Stimulated activated CD4-positive, alpha-beta T cell treated with anti-CD3 and anti-CD28 coated beads, Interleukin-4, amount 100 ng/mL, for 24 hours (primary cell): ENCODE results near the gene ZNF574.

Source experiments
- DNase-seq: peaks from one replicate; pipeline ENCODE4 v3.0.0-alpha.2; 2020

The ZNF574 gene

DNA sequence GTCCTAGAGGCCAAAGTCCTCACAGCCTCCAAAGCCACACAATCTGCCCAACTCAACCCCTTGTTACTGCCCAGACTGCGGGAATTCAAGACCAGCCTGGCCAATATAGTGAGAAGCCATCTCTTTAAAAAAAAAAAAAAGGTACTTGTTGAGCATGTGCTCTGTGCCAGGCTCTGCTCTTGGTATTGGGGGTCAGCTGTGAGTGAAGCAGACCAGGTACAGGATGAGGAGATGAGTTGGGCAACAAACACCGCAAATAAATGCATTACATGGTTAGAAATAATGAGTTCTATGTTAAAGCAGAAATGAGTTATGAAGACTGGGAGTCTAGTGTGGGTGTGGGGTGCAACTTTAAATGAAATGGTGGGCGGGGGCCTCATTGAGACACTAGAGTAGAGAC is 15.8 kb upstream of the ZNF574 start:
- no peak for DNase-seq

- no peak for DNase-seq
Observed at GRCh38 chr19:42062381-42062780, 13.6 kb upstream of the ZNF574 start.

DNA sequence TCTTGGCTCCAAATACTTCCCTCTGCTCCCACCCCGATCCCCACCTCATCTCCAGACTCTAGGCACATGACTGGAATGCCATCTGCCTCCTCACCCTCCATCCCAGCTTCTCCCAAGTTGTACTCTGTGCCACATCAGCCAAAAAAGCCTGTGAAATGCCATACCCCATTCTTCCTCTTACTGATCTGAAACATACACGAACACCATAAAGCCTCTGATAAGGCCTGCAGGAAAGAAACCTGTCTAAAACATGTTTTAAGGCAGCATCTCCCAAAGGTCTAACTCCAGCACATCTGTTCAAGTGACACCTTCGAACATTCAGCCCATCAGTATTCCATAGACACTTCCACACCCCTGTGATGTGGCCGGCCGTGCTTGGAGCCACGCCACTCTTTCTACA is 11.5 kb upstream of the ZNF574 start:
- DNase-seq = no peak

DNA sequence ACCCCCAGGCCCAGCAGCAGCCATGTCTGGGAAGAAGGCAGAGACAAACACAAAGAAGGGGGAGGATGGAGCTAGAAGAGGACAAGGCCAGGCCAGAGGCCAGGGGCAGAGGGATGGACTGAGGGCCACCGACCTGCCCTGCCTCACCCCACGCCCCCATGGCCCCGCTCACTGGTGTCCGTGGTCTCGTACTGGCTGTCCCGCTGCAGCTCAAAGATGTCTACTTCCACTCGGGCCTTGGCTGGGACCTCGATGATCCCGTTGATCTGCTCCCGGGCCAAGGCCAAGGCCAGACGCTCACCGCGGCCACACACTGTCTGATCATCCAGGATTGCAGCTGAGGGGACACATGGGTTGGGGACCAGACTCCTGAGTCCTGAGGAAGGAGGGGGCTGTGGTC is 10.9 kb upstream of the ZNF574 start:
- no peak for DNase-seq

GRCh38 chr19:42065511-42065910 is 10.5 kb upstream of the ZNF574 start:
- DNase-seq = no peak

DNA sequence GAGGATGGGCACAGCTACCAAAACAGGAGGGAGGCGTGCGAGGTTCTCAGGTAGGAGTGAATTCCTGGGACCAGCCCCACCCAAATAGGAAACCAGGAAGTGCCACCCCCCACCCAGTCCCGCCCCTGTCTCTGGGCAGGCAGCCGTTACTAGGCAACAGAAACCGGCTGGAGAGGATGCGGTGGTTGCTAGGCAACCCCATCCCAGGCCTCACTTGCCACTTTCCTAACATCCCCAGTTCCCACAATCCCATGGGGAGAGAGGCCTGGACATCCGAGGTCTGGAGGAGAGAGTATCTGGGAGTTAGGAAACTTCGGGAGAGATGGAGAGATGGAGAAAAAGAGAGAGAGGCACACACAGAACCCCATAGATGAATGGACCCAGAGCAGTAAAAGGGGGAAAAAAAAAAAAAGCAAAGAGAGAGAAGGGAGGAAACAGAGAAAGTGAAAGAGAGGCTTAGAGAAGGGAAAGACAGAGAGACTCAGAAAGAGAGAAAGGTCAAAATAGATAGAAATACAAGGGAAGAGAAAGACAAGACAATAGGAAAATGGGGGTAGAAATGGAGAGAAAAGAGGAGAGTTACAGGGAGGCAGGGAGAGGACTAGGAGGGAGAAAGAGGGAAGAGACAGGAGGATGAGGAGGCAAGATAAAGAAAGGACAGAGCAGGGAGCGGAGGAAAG is 9.8 kb upstream of the ZNF574 start:
- DNase-seq = no peak

DNA sequence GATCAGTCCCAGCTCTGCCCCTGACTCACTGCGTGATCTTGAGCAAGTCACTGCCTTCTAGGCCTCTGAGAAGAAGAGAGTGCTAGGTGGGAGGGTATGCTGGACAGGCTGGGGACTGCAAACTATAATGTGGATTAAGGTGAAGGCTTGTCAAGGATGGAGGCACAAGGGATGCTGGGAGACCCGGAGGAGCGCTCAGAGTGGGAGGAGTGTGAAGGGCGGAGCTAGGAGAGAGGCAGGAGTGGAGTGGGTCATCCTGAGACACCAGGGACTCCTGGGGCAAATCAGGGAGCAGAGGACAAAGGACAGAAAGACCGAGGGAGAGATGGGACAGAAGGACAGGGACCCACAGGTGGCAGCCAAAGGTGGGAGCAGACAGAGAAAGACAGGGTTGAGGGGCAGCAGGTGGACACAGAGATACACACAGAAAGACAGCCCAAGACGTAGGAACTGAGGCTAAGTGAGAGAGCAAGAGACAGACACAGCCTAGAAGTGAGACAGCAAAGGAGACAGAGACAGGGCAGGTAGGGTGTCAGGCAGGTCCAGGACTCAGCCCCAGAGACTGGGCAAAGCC is 8.6 kb upstream of the ZNF574 start:
- no peak for DNase-seq

- no peak for DNase-seq
Observed at GRCh38 chr19:42068361-42068755, 7.6 kb upstream of the ZNF574 start.

DNA sequence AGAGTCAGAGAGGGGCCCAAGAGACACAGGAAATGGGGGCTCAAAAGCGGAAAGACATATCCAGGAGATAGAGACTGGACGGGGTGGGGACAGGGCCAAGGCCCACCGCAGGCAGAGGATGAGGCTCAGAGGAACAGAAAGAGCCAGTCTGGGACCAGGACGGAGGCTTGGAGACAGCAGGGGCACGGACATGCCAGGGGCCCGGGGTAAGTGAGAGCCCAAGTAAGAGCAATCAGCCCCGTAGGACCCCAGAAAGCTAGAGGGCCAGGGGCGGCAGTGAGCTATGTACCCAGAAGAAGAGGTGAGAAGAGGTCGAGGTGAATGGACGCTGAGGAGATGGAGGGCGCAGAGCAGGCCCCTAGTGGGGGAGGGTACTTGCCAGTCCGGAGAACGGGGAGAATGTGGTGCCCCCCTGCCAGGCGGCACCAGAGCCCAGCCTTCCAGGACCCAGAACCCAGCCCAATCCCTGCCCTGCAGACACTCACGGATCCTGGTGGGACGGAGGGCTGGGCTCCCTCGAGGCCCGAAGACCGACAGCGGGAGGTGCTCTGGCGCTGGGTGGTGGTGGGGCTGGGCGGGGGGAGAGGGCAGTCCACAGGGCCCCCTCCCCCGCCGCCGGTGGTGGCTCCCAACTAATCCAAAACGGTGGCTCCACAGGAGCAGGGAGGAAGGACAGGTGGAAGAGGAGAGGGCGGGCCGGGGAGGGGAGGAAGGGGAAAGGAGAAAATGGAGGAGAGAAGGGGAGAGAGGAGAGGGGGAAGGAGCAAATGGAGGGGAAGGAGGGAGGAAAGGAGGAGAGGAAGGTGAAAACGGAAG is 7.0 kb upstream of the ZNF574 start:
- DNase-seq = no peak

DNA sequence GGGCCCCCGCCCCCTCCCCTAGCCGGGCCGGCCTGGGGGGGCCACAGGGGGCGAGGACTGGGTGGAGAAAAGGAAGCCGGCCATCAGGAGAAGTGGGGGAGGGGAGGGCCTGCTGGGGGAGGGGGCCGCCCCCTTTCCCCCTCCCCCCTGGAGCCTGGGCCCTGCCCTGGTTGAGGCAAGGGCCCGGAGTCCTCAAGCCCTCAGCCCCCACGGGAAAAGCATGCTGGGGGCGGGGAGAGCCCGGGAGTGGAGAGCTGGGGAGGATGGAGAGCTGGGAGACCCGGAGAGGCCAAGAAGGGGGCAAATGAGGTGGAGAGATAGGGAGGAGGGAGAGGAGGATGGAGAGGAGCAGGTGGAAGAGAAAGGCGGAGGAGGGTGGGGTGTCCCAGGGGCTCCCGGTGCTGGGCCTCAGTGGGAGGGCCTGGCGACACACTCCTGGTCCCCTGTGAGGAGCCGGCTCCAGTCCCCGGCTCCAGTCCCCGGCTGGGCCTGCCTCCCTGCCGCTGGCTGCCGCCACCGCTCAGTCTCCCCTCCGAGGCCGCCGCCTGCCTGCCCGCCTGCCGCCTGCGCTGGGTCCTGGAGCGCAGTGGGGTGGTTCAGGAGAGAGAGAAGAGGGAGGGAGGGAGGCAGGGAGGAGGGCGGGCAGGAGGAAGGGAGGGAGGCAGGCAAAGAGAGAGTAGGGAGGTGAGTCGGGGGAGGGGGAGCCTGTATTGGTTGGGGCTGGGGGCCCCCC is 6.2 kb upstream of the ZNF574 start, which contains the start of gene GRIK5:
GRIK5 (minus strand) TSS at position 588 of the 733 bp plus-strand sequence. CDS start 4,436 bp downstream, outside the sequence.
- no peak for DNase-seq

DNA sequence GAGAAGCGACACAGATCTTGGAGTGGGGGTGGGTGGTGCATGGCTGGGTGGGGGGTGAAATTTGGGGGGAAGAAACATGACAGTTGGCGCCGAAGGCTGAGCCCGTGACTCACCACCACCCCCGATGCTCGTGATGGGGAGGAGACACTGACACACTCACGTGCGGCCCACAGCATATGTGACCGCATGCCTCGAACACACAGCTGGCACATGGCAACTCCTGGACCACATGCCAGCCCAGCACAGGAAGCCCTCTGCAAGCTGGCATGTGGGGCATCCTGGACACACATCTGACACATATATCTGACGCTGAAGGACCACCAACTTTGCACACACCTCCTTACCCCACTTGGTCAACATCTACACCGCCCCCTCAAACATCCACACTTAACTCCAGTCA is 4.7 kb upstream of the ZNF574 start:
- DNase-seq = no peak

DNA sequence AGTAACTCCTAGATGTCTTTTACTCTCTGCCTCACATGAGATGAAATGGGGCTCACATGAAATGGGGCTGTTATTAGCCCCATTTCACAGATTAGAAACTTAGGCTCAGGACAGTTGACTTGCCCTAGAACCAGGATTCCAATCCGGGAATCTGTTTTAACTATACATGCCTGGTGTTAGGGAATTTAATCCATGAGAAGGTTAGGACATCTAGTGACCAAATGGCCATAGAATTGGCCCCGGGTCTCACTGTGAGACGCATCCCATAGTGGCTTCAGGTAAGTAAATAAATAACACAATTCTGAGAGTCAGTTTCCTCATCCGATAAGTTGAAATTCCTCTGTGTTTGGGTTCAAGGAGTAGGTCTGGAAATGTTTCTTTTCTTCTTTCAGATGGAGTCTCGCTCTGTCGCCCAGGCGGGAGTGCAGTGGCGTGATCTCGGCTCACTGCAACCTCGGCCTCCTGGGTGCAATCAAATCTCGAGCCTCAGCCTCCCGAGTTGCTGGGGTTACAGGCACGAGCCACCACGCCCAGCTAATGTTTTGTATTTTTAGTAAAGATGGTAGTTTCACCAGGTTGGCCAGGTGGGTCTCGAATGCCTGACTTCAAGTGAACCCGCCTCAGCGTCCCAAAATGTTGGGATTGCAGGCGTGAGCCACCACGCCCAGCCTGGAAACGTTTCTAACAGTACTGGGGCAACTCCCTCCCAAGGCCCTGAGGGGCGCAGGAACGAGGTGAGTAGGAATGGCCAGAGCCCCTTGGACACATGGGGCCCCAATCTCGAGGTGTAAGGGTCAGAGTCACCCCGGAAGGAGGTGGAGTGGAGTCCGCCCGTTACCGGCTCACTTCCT is 1.2 kb upstream of the ZNF574 start:
- no peak for DNase-seq

GRCh38 chr19:42075364-42075615 is 676 bp upstream of the ZNF574 start:
- DNase-seq = no peak

DNA sequence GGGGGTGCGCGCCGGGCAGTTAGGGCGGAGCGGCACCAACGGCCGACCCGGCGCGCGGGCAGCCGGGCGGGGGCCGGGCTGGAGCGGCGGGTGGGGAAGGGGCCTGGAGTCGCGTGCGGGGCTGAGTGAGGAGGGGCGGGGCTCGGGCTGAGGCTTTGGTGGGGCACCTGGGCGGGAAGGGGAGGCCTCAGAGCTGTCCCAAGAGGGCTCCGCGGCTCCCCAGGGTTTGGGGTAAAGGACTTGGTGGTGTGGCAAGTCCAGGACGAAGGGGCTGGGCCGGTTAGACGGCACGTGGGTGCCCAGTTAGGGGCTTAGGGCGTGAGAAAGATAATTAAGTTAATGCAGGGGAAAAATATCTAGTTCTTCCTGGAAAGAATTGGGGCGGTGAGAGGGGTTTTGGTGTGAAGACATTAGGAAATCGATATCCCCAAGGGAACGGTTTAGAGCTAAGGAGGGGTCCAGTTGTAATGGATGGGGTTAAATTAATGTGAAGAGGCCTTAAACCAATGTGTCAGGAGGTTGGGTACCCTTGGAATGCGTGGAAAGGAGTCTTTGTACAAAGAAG is 496 bp downstream of the ZNF574 start:
- DNase-seq = peak; percentile 46

GRCh38 chr19:42078058-42078457 is 2.1 kb downstream of the ZNF574 start:
- DNase-seq = no peak

DNA sequence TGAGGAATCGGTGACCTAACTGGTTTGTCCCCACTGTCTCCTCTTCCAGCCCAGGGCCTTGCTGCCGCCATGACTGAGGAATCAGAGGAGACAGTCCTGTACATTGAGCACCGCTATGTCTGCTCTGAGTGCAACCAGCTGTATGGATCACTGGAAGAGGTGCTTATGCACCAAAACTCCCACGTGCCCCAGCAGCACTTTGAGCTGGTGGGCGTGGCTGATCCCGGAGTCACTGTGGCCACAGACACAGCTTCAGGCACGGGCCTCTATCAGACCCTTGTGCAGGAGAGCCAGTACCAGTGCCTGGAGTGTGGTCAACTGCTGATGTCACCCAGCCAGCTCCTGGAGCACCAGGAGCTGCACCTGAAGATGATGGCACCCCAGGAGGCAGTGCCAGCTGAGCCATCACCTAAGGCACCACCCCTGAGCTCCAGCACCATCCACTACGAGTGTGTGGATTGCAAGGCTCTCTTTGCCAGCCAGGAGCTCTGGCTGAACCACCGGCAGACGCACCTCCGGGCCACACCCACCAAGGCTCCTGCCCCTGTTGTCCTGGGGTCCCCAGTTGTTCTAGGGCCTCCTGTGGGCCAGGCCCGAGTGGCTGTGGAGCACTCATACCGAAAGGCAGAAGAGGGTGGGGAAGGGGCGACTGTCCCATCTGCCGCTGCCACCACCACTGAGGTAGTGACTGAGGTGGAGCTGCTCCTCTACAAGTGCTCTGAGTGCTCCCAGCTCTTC is 2.7 kb downstream of the ZNF574 start:
- no peak for DNase-seq

DNA sequence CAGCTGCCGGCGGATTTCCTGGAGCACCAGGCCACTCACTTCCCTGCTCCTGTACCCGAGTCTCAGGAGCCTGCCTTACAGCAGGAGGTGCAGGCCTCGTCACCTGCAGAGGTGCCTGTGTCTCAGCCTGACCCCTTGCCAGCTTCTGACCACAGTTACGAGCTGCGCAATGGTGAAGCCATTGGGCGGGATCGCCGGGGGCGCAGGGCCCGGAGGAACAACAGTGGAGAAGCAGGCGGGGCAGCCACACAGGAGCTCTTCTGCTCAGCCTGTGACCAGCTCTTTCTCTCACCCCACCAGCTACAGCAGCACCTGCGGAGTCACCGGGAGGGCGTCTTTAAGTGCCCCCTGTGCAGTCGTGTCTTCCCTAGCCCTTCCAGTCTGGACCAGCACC is 3.3 kb downstream of the ZNF574 start:
- DNase-seq = no peak

DNA sequence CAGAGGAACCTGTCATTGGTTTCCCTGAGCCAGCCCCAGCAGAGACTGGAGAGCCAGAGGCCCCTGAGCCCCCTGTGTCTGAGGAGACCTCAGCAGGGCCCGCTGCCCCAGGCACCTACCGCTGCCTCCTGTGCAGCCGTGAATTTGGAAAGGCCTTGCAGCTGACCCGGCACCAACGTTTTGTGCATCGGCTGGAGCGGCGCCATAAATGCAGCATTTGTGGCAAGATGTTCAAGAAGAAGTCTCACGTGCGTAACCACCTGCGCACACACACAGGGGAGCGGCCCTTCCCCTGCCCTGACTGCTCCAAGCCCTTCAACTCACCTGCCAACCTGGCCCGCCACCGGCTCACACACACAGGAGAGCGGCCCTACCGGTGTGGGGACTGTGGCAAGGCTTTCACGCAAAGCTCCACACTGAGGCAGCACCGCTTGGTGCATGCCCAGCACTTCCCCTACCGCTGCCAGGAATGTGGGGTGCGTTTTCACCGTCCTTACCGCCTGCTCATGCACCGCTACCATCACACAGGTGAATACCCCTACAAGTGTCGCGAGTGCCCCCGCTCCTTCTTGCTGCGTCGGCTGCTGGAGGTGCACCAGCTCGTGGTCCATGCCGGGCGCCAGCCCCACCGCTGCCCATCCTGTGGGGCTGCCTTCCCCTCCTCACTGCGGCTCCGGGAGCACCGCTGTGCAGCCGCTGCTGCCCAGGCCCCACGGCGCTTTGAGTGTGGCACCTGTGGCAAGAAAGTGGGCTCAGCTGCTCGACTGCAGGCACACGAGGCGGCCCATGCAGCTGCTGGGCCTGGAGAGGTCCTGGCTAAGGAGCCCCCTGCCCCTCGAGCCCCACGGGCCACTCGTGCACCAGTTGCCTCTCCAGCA is 4.2 kb downstream of the ZNF574 start:
- no peak for DNase-seq

- DNase-seq = no peak
Observed at GRCh38 chr19:42080764-42081375, 4.9 kb downstream of the ZNF574 start.

- peak; percentile 21 for DNase-seq
Observed at GRCh38 chr19:42081584-42082203, 5.7 kb downstream of the ZNF574 start.
